Measurements from ENCODE around the gene RGL1.

DNA sequence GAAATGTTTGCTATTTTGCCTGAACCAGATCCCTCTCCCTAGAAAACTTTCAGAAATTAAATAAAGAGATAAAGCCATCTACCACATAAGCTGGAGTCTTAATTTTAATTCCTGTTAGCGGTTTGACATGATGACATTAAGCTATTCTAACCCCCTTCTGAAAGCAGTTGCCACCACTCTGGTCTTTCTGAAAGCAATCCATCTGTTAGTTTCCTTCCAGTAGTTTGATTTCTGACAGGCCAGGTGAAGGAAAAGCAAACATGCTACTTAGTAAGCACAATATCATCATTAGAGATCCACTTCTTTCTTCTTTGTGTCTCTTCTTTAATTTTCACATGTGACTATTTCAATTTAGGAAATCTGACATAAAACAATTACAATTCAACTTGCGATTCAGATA lies 39.9 kb downstream of the RGL1 start:
- TF ChIP-seq, protein P1, sequence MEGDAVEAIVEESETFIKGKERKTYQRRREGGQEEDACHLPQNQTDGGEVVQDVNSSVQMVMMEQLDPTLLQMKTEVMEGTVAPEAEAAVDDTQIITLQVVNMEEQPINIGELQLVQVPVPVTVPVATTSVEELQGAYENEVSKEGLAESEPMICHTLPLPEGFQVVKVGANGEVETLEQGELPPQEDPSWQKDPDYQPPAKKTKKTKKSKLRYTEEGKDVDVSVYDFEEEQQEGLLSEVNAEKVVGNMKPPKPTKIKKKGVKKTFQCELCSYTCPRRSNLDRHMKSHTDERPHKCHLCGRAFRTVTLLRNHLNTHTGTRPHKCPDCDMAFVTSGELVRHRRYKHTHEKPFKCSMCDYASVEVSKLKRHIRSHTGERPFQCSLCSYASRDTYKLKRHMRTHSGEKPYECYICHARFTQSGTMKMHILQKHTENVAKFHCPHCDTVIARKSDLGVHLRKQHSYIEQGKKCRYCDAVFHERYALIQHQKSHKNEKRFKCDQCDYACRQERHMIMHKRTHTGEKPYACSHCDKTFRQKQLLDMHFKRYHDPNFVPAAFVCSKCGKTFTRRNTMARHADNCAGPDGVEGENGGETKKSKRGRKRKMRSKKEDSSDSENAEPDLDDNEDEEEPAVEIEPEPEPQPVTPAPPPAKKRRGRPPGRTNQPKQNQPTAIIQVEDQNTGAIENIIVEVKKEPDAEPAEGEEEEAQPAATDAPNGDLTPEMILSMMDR (IDR thresholded peaks at IDR 0.05; ENCODE audit: low read depth, low read length, poor library complexity, severe bottlenecking), result no peak
- TF ChIP-seq EZH2phosphoT487 (IDR thresholded peaks at IDR 0.05; ENCODE audit: borderline replicate concordance, low read length), result no peak

Data from DOHH2 (cell line).